Liver (tissue), 9 donors: ENCODE data around the gene PPFIA2. TPM values are rescaled to one million over a fixed set of nuclear protein-coding genes. Genes with fewer than 3 reads are reported as not detected.

Experiments
- DNase-seq: peaks from one replicate; pipeline ENCODE4 v3.0.0-alpha.2; 2017; ENCODE audit warnings: low spot score
- H3K27ac ChIP-seq, 2 donors: one replicate each; pipeline ENCODE4 v1.7.0; 2013; ENCODE audit warnings: inconsistent platforms in 2 of 2, low read length in 2 of 2, control low read depth in 1 of 2, low read depth in 1 of 2, mild to moderate bottlenecking in 1 of 2
- H3K27me3 ChIP-seq, 4 donors: one replicate each; pipeline versions ENCODE4 v1.6.1 to v1.7.0; 2013; ENCODE audit warnings: low read length in 3 of 4, inconsistent platforms in 1 of 4, mild to moderate bottlenecking in 1 of 4, moderate library complexity in 1 of 4; ENCODE audit not compliant: control insufficient read depth in 4 of 4, insufficient read depth in 4 of 4
- H3K36me3 ChIP-seq, 4 donors: one replicate each; pipeline versions ENCODE4 v1.6.1 to v1.7.0; 2013; ENCODE audit warnings: low read length in 3 of 4, mild to moderate bottlenecking in 3 of 4, low read depth in 1 of 4, moderate library complexity in 1 of 4; ENCODE audit not compliant: control insufficient read depth in 4 of 4, insufficient read depth in 3 of 4
- H3K4me1 ChIP-seq, 4 donors: one replicate each; pipeline versions ENCODE4 v1.6.1 to v1.7.0; 2013; ENCODE audit warnings: low read length in 3 of 4, mild to moderate bottlenecking in 3 of 4, moderate library complexity in 1 of 4; ENCODE audit not compliant: control insufficient read depth in 4 of 4, insufficient read depth in 4 of 4
- H3K4me3 ChIP-seq, 3 donors: one replicate each; pipeline versions ENCODE4 v1.6.1 to v1.7.0; 2013; ENCODE audit warnings: low read length in 3 of 3, control low read depth in 1 of 3, low read depth in 1 of 3, mild to moderate bottlenecking in 1 of 3
- H3K9ac ChIP-seq, 2 donors: one replicate each; pipeline ENCODE4 v1.7.0; 2013; ENCODE audit warnings: low read length in 2 of 2, mild to moderate bottlenecking in 2 of 2, moderate library complexity in 2 of 2, control low read depth in 1 of 2, low read depth in 1 of 2
- H3K9me3 ChIP-seq, 4 donors: one replicate each; pipeline versions ENCODE4 v1.6.1 to v1.7.0; 2013; ENCODE audit warnings: low read length in 3 of 4; ENCODE audit not compliant: control insufficient read depth in 4 of 4
- EGR1 ChIP-seq, 2 donors: IDR thresholded peaks; 2 replicates each; pipeline ENCODE4 v1.6.1; 2016 to 2018; ENCODE audit warnings: antibody characterized with exemption in 2 of 2, low read depth in 2 of 2
- FOXA1 ChIP-seq: IDR thresholded peaks from 2 replicates; pipeline ENCODE4 v1.6.1; 2016; ENCODE audit warnings: antibody characterized with exemption
- GABPA ChIP-seq, 2 donors: IDR thresholded peaks in 1 of 2; conservative IDR thresholded peaks in 1 of 2; 2 replicates each; pipeline ENCODE4 v1.6.1; 2016; ENCODE audit warnings: antibody characterized with exemption in 2 of 2, mild to moderate bottlenecking in 1 of 2, moderate library complexity in 1 of 2
- HNF4A ChIP-seq, 2 donors: conservative IDR thresholded peaks; 2 replicates each; pipeline ENCODE4 v1.6.1; 2016; ENCODE audit warnings: antibody characterized with exemption in 2 of 2, mild to moderate bottlenecking in 2 of 2
- HNF4G ChIP-seq: IDR thresholded peaks from 2 replicates; pipeline ENCODE4 v1.6.1; 2016; ENCODE audit warnings: antibody characterized with exemption
- JUND ChIP-seq, 2 donors: IDR thresholded peaks; 2 replicates each; pipeline ENCODE4 v1.6.1; 2016; ENCODE audit warnings: antibody characterized with exemption in 2 of 2
- REST ChIP-seq: IDR thresholded peaks from 2 replicates; pipeline ENCODE4 v1.6.1; 2016; ENCODE audit warnings: antibody characterized with exemption, mild to moderate bottlenecking
- RXRA ChIP-seq, 2 donors: IDR thresholded peaks; 2 replicates each; pipeline ENCODE4 v1.6.1; 2017 to 2018; ENCODE audit warnings: antibody characterized with exemption in 2 of 2, mild to moderate bottlenecking in 1 of 2
- SP1 ChIP-seq: IDR thresholded peaks from 2 replicates; pipeline ENCODE4 v1.6.1; 2018; ENCODE audit warnings: antibody characterized with exemption, mild to moderate bottlenecking
- TAF1 ChIP-seq: conservative IDR thresholded peaks from 2 replicates; pipeline ENCODE4 v1.6.1; 2016; ENCODE audit warnings: antibody characterized with exemption, mild to moderate bottlenecking
- YY1 ChIP-seq: IDR thresholded peaks from 2 replicates; pipeline ENCODE4 v1.6.1; 2016; ENCODE audit warnings: antibody characterized with exemption, mild to moderate bottlenecking
- WGBS: extraction: QIAGEN DNeasy Blood & Tissue Kit; methylation state at CpG from one replicate; pipeline ENCODE4 v1.1.7; 2013; 5-methylcytosine and 5-hydroxymethylcytosine counted together
- polyA plus RNA-seq, 2 donors: library from polyadenylated mRNA; stranded (reverse) in 1 of 2; unstranded in 1 of 2; fragments of 200-250 nt in 1 of 2; fragments of >200 nt in 1 of 2; fragmentation: Nextera tagmentation in 1 of 2; extraction: Ambion mirVana in 1 of 2; gene quantifications; one replicate each; pipeline versions ENCODE4 v1.2.1 to v1.2.3, GENCODE V29; 2013 to 2015
- total RNA-seq, 2 donors: library from RNA; depleted of rRNA; stranded (reverse); fragments of >200 nt; gene quantifications; one replicate each; pipeline ENCODE4 v1.2.3, GENCODE V29; 2014
- TF ChIP-seq, protein P1 (sequence below): IDR thresholded peaks from 2 replicates; pipeline ENCODE4 v1.6.1; 2016; ENCODE audit warnings: antibody characterized with exemption
- TF ChIP-seq, protein P2 (sequence below): IDR thresholded peaks from 2 replicates; pipeline ENCODE4 v1.6.1; 2016; ENCODE audit warnings: antibody characterized with exemption
- TF ChIP-seq, protein P3 (sequence below): fragments of 150-350 bp; IDR thresholded peaks from 2 replicates; pipeline ENCODE4 v1.5.1; 2017; ENCODE audit warnings: improper control_type of control experiment, low read depth, low read length; ENCODE audit not compliant: missing input control
- donor health status: healthy.
- donor health status: healthy.
- donor health status: healthy.
- donor health status: healthy.
- donor health status: healthy.

PPFIA2 gene
- total and polyA plus RNA-seq, 4 donors = 0.05 to 0.50 (median 0.22) TPM; not detected in 1

- no peak for DNase-seq
- no peak overlapping the region for H3K9ac ChIP-seq
- no peaks in the 10 kb centered on the region for H3K4me1 ChIP-seq
- 82% methylated on average over 2 of the region's 2 CpGs for WGBS
- no peaks in the 10 kb centered on the region for H3K27me3 ChIP-seq
- H3K36me3 ChIP-seq = no peaks in the 10 kb centered on the region
- H3K9me3 ChIP-seq = no peaks in the 10 kb centered on the region
- H3K4me3 ChIP-seq = no peak overlapping the region
- H3K27ac ChIP-seq = no peak overlapping the region
- no peak for TF ChIP-seq TAF1
- TF ChIP-seq, protein P1, sequence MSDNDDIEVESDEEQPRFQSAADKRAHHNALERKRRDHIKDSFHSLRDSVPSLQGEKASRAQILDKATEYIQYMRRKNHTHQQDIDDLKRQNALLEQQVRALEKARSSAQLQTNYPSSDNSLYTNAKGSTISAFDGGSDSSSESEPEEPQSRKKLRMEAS = no peak
- TF ChIP-seq HNF4A (conservative IDR thresholded peaks at IDR 0.05) = no peak
- TF ChIP-seq REST = no peak
- no peak for TF ChIP-seq GABPA (IDR thresholded peaks at IDR 0.05 in 1 of 2, conservative IDR thresholded peaks at IDR 0.05 in 1 of 2)
- TF ChIP-seq FOXA1 = no peak
- TF ChIP-seq RXRA (IDR thresholded peaks at IDR 0.05) = no peak
Measured at GRCh38 chr12:81263072-81263471, 496.1 kb downstream of the PPFIA2 start.

DNA sequence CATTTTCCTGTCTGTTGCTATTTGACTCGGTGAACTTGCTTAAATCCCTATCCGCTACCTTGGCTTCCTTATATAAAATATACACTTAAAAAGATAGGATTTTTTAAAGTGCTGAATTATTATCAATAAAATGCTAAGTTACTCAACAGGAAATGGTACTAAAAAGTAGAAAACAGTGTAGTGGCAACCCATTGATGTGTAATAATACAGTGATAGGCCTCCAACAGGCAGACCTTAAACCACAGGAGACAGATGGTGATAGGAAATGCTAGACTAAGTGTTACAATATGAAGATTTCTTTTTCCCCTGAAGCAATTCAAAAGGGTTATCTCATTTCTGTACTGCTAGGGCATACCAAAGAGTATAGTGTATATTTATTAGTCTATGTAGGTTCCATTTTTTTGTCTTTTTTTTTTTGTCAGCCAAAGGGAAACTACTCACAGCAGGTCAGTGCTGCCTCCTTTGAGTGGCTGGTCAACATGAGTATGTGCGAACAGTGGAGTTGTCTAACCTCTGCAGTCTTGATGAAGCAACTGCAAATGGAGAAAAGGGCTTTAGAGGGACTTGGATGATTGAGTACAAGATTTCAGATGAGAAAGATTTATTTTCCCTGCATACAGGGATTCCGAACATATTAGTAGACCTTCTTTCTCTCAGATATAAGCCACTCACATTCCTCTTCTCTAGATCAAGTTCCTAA lies 497.5 kb downstream of the PPFIA2 start:
- no peak overlapping the region for H3K9ac ChIP-seq
- 96% methylated on average over 4 of the region's 4 CpGs for WGBS
- no peak for DNase-seq
- TF ChIP-seq YY1 (no peak), GABPA (IDR thresholded peaks at IDR 0.05 in 1 of 2, conservative IDR thresholded peaks at IDR 0.05 in 1 of 2) (no peak), EGR1 (IDR thresholded peaks at IDR 0.05; ENCODE audit: low read depth in 2 of 2) (no peak), HNF4G (no peak), TAF1 (no peak), SP1 (no peak), JUND (IDR thresholded peaks at IDR 0.05) (no peak)
- TF ChIP-seq, protein P2, sequence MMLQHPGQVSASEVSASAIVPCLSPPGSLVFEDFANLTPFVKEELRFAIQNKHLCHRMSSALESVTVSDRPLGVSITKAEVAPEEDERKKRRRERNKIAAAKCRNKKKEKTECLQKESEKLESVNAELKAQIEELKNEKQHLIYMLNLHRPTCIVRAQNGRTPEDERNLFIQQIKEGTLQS = no peak
- TF ChIP-seq, protein P3, sequence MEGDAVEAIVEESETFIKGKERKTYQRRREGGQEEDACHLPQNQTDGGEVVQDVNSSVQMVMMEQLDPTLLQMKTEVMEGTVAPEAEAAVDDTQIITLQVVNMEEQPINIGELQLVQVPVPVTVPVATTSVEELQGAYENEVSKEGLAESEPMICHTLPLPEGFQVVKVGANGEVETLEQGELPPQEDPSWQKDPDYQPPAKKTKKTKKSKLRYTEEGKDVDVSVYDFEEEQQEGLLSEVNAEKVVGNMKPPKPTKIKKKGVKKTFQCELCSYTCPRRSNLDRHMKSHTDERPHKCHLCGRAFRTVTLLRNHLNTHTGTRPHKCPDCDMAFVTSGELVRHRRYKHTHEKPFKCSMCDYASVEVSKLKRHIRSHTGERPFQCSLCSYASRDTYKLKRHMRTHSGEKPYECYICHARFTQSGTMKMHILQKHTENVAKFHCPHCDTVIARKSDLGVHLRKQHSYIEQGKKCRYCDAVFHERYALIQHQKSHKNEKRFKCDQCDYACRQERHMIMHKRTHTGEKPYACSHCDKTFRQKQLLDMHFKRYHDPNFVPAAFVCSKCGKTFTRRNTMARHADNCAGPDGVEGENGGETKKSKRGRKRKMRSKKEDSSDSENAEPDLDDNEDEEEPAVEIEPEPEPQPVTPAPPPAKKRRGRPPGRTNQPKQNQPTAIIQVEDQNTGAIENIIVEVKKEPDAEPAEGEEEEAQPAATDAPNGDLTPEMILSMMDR = no peak
- no peaks in the 10 kb centered on the region for H3K4me1 ChIP-seq
- peaks cover 0 to under 1% (median 0%) of the 10 kb centered on the region in 4 donors for H3K36me3 ChIP-seq
- no peak overlapping the region for H3K27ac ChIP-seq
- no peaks in the 10 kb centered on the region for H3K9me3 ChIP-seq
- H3K4me3 ChIP-seq = no peak overlapping the region
- no peaks in the 10 kb centered on the region for H3K27me3 ChIP-seq
